ENCODE data around the gene SSX4. TPM values are rescaled to one million over a fixed set of nuclear protein-coding genes. Genes with fewer than 3 reads are reported as not detected.
"Not testable (repeated sequence)": the region's sequence is repeated elsewhere in the genome, so short reads cannot be mapped to it uniquely, and the experiment has no call there.

Gene SSX4, protein sequence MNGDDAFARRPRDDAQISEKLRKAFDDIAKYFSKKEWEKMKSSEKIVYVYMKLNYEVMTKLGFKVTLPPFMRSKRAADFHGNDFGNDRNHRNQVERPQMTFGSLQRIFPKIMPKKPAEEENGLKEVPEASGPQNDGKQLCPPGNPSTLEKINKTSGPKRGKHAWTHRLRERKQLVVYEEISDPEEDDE
- total RNA-seq = not detected in 2 replicates

DNA sequence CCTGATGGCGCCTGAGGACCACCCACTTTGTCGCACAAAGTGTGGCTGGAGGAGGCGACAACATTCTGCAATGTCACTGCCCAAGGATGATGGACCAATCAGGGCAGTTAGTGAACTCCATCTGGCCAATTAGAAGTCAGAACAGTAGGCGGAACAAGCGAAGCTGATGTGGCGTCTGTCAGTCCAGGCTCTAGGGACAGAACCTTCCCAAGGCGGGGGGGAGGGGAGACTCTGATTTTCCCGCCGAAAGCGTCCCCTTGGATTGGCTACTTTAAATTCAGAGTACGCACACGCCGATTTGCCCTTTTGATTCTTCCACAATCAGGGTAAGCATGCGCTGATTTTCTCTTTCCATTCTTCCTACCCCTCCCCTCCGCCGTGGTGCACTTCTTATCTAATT, at the start of gene SSX4:
Gene SSX4, plus strand, starts transcription at position 301 of the 400 bp plus-strand sequence. CDS start 515 bp downstream, outside the sequence.
- intact Hi-C loops (cut with micrococcal nuclease) = not testable (repeated sequence)

DNA sequence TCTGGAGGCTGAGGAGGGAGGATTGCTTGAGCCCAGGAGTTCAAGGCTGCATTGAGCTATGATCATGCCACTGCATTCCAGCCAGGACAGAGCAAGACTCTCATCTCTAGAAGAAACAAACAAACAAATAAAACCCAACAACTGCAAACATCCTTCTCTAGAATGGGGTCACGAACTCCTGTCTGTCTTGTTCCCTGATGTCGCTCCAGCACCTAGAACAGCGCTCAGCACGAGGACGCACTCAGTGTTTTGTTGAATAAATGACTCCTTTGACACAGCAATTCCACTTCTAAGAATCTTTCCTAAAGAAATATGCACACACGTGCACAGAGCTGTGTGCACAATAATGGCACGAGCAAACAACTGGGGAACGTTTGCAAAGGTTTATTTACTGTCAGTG, 37.3 kb upstream of the SSX4 start:
- intact Hi-C loops (cut with micrococcal nuclease) = not testable (repeated sequence)

DNA sequence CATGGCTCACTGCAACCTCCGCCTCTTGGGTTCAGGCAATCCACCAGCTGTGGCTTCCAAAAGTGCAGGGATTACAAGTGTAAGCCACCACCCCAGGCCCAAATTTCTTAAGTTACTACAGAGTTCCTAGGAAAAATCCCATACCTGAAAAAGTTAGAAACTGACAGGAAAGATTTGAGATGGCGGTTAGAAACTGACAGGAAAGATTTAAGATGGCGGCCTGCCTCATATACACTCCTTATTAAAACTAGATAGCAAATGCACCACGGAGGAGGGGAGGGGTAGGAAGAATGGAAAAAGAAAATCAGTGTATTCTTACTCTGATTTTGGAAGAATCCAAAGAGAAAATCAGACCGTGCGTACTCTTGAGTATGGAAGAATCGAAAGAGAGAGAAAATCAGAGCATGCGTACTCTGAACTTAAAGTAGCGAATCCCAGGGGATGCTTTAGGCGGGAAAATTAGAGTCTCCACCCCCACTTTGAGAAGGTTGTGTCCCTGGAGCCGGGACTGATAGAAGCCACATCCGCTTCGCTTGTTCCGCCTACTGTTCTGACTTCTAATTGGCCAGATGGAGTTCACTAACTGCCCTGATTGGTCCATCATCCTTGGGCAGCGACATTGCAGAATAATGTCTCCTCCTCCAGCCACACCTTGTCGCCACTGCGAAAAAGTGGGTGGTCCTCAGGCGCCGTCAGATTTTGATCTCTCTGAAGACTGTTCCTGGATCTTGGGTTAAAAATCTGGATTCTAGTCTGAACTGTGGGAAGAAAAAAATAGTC, 26.8 kb upstream of the SSX4 start, which contains the start of gene SSX3:
Gene SSX3, minus strand, starts transcription at position 389 of the 780 bp plus-strand sequence. CDS start 1,454 bp downstream, outside the sequence.
- intact Hi-C loops (cut with micrococcal nuclease) = not testable (repeated sequence)

DNA sequence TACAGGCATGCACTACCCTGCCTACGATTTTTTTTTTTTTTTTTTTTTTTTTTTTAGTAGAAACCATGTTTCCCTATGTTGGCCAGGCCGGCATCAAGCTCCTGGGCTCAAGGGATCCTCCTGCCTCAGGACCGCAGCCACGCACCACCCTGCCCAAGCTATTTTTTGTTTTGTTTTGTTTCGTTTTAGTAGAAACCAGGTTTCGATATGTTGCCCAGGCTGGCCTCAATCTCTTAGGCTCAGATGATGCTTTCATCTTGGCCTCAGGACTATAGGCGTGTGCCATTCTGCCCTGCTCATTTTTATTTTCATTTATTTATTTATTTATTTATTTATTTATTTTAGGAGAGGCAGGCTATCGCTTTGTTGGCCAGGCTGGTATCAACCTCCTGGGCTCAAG, 25.7 kb upstream of the SSX4 start:
- intact Hi-C loops (cut with micrococcal nuclease) = no loop called here

DNA sequence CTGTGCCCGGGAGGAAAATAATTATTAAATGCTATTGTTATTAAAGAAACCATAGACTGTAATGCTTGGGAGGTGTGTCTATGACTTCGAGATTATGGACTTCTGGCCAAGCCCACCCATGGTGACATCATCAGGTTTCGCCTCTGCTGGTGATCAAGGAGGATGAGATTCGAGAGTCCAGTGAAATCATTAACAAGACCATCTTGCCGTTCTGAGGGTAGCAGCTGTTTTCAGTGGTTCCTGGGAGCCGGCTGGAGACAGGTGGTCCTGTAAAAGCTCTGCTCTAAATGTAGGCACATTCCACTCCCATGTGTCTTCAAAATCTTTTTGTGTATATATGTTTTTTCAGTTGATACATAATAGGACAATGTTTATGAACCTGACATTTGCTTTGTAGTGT, 24.1 kb upstream of the SSX4 start:
- intact Hi-C loops (cut with micrococcal nuclease) = not testable (repeated sequence)

DNA sequence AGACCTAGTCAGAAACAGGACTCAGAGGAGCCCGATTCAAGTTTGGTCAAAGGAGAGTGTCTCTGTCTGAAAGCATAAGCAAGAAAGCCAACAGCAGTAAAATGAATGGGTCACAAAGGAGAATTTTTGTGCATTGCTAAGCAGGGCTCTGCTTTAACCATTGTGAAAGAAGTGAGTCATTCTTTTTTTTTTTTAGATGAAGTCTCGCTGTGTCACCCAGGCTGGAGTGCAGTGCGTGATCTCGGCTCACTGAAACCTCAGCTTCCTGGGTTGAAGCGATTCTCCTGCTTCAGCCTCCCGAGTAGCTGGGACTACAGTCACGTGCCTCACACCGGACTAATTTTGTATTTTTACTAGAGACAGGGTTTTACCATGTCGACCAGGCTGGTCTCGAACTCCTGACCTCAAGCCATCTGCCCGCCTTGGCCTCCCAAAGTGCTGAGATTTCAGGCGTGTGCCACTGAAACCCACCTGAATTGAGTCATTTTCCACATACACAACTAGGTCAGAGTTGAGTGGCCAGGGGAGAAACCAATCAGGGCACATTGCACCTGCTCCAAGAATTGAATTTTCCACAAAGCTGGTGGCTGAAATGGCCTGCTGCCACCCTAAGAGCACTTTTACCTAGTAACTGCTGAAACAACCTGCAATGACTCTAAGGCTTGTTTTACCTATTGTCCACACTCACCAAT, 15.5 kb upstream of the SSX4 start:
- intact Hi-C loops (cut with micrococcal nuclease) = not testable (repeated sequence)

DNA sequence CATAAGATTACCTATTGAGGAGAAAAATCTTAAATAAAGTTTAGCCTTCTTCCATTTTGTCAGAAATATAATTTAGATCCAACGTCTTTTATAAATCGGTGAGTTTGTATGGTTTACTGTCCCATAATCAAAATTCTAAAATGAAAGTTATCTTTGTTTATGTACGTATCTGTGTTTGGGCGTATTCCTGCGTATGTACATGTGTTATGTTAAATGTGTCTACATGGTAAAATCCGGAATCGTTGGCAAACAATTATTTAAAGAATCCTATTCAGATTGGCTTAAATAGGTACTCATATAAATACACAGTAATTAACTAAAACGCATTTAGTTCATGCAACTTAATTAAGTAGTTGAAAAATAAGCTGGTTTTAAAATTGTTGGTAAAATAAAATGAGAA, 12.9 kb upstream of the SSX4 start:
- intact Hi-C loops (cut with micrococcal nuclease) = not testable (repeated sequence)

DNA sequence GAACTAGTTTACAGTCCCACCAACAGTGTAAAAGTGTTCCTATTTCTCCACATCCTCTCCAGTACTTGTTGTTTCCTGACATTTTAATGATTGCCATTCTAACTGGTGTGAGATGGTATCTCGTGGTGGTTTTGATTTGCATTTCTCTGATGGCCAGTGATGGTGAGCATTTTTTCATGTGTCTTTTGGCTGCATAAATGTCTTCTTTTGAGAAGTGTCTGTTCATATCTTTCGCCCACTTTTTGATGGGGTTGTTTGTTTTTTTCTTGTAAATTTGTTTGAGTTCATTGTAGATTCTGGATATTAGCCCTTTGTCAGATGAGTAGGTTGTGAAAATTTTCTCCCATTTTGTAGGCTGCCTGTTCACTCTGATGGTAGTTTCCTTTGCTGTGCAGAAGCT, 13.6 kb downstream of the SSX4 start:
- intact Hi-C loops (cut with micrococcal nuclease) = not testable (repeated sequence)

DNA sequence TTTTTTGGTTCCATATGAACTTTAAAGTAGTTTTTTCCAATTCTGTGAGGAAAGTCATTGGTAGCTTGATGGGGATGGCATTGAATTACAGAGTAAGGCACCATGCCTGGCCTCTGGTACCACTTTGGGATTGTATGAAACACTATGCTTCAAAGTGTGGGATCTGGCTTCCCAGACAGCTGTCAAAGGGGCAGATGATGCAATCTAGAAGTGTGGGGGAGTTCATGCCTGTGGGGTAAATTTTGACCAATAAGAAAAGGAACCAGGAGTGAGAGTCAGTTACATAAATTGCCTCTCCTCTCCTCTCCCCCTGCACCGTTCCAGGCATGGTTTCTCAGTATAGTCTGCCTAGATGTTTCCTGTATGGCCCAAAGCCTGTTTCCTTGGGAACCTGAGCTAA, 14.5 kb downstream of the SSX4 start:
- intact Hi-C loops (cut with micrococcal nuclease) = not testable (repeated sequence)

DNA sequence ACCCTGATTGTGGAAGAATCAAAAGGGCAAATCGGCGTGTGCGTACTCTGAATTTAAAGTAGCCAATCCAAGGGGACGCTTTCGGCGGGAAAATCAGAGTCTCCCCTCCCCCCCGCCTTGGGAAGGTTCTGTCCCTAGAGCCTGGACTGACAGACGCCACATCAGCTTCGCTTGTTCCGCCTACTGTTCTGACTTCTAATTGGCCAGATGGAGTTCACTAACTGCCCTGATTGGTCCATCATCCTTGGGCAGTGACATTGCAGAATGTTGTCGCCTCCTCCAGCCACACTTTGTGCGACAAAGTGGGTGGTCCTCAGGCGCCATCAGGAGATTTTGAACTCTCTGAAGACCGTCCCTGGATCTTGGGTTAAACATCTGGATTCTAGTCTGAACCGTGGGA, 28.5 kb downstream of the SSX4 start, which contains the start of gene SSX4B:
Gene SSX4B, minus strand, starts transcription at position 101 of the 400 bp plus-strand sequence. CDS start 588 bp downstream, outside the sequence.
- intact Hi-C loops (cut with micrococcal nuclease) = not testable (repeated sequence)

DNA sequence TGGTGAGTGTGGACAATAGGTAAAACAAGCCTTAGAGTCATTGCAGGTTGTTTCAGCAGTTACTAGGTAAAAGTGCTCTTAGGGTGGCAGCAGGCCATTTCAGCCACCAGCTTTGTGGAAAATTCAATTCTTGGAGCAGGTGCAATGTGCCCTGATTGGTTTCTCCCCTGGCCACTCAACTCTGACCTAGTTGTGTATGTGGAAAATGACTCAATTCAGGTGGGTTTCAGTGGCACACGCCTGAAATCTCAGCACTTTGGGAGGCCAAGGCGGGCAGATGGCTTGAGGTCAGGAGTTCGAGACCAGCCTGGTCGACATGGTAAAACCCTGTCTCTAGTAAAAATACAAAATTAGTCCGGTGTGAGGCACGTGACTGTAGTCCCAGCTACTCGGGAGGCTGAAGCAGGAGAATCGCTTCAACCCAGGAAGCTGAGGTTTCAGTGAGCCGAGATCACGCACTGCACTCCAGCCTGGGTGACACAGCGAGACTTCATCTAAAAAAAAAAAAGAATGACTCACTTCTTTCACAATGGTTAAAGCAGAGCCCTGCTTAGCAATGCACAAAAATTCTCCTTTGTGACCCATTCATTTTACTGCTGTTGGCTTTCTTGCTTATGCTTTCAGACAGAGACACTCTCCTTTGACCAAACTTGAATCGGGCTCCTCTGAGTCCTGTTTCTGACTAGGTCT, 43.8 kb downstream of the SSX4 start:
- intact Hi-C loops (cut with micrococcal nuclease) = not testable (repeated sequence)

DNA sequence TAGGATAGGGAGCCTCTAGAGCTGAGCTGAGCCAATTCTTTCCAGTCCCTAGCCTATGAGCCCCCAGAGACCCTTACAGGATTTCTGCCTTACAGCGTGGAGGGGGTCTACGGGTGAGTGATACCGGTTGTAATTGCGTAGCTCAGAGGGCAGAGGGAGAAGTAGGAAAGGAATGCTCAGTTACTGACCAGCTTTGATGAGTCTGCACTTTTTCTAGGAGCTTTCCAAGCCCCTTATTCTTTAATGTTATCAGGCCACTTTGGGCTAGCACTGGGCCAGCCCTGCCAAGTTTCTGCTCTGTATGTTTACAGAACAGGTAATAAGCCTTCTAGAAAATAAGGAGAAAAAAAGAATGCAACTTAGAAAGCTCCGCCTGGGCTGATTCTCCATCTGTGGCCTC, 46.3 kb downstream of the SSX4 start:
- intact Hi-C loops (cut with micrococcal nuclease) = not testable (repeated sequence)

DNA sequence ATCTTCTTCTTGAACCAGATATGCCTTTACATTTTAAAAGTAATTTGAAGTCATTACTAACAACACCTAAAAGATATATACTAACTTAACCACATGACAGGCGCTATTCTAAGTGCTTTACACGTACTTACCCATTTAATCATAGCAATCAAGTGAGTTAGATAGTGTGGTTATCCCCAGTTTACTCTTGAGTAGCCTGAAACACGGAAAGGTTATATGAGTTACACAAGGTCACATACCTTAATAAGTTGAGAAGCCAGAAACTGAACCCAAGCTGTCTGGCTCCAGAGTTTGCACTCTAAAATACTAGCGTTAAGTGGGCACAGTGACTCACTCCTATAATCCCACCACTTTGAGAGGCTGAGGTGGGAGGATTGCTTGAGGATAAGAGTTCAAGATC, 46.8 kb downstream of the SSX4 start:
- intact Hi-C loops (cut with micrococcal nuclease) = not testable (repeated sequence)

DNA sequence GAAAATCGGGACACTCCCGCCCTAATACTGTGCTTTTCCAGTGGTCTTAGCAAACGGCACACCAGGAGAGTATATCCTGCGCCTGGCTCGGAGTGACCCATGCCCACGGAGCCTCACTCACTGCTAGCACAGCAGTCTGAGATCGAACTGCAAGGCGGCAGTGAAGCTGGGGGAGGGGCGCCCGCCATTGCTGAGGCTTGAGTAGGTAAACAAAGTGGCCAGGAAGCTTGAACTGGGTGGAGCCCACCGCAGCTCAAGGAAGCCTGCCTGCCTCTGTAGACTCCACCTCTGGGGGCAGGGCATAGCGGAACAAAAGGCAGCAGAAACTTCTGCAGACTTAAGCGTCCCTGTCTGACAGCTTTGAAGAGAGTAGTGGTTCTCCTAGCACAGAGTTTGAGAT, 50.4 kb downstream of the SSX4 start:
- intact Hi-C loops (cut with micrococcal nuclease) = not testable (repeated sequence)

Other genes with a start within 250 kb of the SSX4 start
- gene SSX5, start 186.7 kb upstream of the SSX4 start, total RNA-seq = not detected in 2 replicates
- gene SSX1, start 128.1 kb upstream of the SSX4 start, total RNA-seq = not detected in 2 replicates
- gene SSX3, start 26.8 kb upstream of the SSX4 start, total RNA-seq = not detected in 2 replicates
- not detected in 2 replicates for gene SSX4B, start 28.4 kb downstream of the SSX4 start, total RNA-seq
- gene SLC38A5, start 86.7 kb downstream of the SSX4 start, total RNA-seq = 86.3 and 96.8 TPM in 2 replicates
- 66.1 and 69.1 TPM in 2 replicates for gene FTSJ1, start 92.7 kb downstream of the SSX4 start, total RNA-seq
- gene PORCN, start 125.5 kb downstream of the SSX4 start, total RNA-seq = 14.1 and 14.8 TPM in 2 replicates
- 305 and 310 TPM in 2 replicates for gene EBP, start 138.3 kb downstream of the SSX4 start, total RNA-seq
- 16.9 and 17.9 TPM in 2 replicates for gene TBC1D25, start 156.2 kb downstream of the SSX4 start, total RNA-seq
- 378 and 389 TPM in 2 replicates for gene RBM3, start 190.9 kb downstream of the SSX4 start, total RNA-seq
- gene WDR13, start 214.0 kb downstream of the SSX4 start, total RNA-seq = 45.3 and 45.5 TPM in 2 replicates